IPS-18c (cell line): ENCODE measurements around the gene MAP2K1.
"Not testable (repeated sequence)": the region's sequence is repeated elsewhere in the genome, so short reads cannot be mapped to it uniquely, and the experiment has no call there.

Experiments used
- H3K4me3 ChIP-seq: 2 replicates; pipeline ENCODE4 v1.7.0; 2013; ENCODE audit warnings: low read depth, mild to moderate bottlenecking, low read length, moderate library complexity; ENCODE audit not compliant: insufficient read depth
- H3K9me3 ChIP-seq: one replicate; pipeline ENCODE4 v1.6.1; 2013; ENCODE audit warnings: mild to moderate bottlenecking, low read length, moderate library complexity; ENCODE audit not compliant: control insufficient read depth, insufficient read depth

Gene MAP2K1

DNA sequence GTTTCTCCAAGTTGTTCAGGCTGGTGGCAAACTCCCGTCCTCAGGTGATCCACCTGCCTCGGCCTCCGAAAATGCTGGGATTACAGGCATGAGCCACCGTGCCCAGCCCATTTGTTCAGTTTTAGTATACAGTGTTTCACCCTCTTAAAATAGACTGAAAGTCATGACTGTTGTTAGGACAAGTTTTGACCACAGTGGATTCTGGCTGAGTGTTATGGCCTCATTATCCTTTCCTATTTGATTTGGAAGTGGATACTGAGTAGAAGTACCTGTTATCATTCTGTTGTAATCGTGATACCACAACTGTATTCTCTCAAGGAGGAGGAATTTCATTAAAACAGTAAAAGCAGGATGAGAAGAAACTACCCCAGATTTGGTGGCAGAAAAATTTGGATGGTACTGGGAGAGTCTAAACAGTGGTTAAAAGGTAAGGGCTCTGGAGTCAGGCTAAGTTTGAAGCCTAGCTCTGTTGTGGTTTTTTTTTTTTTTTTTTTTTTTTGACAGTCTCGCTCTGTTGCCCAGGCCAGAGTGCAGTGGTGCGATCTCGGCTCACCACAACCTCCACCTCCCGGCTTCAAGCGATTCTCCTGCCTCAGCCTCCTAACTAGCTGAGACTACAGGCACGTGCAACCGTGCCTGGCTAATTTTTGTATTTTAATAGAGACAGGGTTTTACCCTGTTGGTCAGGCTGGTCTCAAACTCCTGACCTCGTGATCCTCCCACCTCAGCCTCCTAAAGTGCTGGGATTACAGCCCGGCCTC is 2.6 kb downstream of the MAP2K1 start:
- Histone ChIP-seq H3K4me3 (no peak overlapping the region), H3K9me3 (no peaks in the 10 kb centered on the region)

- Histone ChIP-seq H3K4me3 (no peak overlapping the region), H3K9me3 (peaks cover 2% of the 10 kb centered on the region)
These were observed 3.2 kb downstream of the MAP2K1 start for GRCh38 chr15:66389859-66390381.

- Histone ChIP-seq H3K4me3 (no peak overlapping the region), H3K9me3 (peaks cover 2% of the 10 kb centered on the region)
These were observed 4.0 kb downstream of the MAP2K1 start for GRCh38 chr15:66390678-66391077.

DNA sequence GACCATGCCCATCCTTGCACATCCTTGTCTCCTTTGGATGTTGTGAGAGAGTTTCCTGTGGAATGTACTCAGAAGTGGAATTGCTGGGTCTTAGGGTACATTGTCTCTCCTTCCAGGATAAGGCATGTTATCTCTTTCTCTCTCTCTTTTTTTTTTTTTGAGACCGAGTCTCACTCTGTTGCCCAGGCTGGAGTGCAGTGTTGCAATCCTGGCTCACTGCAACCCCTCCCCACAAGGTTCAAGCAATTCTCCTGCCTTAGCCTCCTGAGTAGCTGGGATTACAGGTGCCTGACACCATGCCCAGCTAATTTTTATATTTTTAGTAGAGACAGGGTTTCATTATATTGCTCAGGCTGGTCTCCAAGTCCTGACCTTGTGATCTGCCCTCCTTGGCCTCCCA is 6.3 kb downstream of the MAP2K1 start:
- H3K4me3 ChIP-seq, H3K9me3 ChIP-seq: not testable (repeated sequence)

GRCh38 chr15:66394472-66394871 is 7.8 kb downstream of the MAP2K1 start:
- Histone ChIP-seq H3K9me3 (peaks cover 2% of the 10 kb centered on the region), H3K4me3 (no peak overlapping the region)

GRCh38 chr15:66394915-66395314 is 8.2 kb downstream of the MAP2K1 start:
- peaks cover 2% of the 10 kb centered on the region for H3K9me3 ChIP-seq

DNA sequence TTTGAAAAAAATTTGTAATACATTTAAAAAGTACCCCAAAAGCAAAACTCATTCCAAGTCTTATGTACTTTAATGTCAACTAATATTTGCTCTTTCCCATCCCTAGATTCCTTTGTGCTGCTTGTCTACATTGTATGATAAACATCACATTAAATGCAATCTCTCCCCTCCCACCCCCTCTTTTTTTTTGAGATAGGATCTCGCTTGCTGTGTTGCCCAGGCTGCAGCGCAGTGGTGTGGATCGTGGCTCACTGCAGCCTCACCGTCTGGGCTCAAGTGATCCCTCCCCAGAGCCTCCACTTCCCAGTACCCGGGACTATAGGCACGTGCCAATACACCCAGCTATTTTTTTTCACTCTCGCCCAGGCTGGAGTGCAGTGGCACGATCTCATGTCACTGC is 12.6 kb downstream of the MAP2K1 start:
- H3K9me3 ChIP-seq = peaks cover 2% of the 10 kb centered on the region
- H3K4me3 ChIP-seq = no peak overlapping the region

More at GRCh38 chr15:66394915-66395314, 8.2 kb downstream of the MAP2K1 start:
- H3K4me3 ChIP-seq = no peak overlapping the region

GRCh38 chr15:66400351-66400774 is 13.7 kb downstream of the MAP2K1 start:
- Histone ChIP-seq H3K4me3 (no peak overlapping the region), H3K9me3 (no peaks in the 10 kb centered on the region)

- Histone ChIP-seq H3K4me3 (no peak overlapping the region), H3K9me3 (no peaks in the 10 kb centered on the region)
These were observed 14.7 kb downstream of the MAP2K1 start for GRCh38 chr15:66401130-66402021.

DNA sequence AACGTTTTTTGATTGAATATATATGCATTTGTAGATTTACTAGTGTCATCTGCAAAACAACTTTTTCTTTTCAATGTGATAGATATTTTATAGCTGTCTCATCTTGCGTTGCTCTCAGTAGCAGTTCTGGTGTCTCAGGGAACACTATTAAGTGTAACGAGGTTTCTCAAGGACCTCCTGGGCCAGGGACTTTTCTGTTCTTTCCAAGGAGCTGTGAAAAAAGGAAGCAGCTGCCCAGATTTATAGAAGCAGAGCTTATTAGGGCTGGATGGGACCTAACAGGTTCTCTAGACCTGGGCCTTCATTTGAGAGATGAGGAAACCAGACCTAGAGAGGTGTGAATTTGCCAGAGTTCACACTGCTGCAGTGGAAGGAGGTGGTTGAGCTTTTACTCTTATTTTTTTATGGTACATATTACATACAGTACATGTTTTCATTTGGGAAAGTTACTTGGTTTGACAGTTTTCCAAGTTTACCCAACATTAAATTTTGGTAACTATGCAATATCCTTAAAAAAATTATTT is 16.1 kb downstream of the MAP2K1 start:
- Histone ChIP-seq H3K9me3 (no peaks in the 10 kb centered on the region), H3K4me3 (no peak overlapping the region)

DNA sequence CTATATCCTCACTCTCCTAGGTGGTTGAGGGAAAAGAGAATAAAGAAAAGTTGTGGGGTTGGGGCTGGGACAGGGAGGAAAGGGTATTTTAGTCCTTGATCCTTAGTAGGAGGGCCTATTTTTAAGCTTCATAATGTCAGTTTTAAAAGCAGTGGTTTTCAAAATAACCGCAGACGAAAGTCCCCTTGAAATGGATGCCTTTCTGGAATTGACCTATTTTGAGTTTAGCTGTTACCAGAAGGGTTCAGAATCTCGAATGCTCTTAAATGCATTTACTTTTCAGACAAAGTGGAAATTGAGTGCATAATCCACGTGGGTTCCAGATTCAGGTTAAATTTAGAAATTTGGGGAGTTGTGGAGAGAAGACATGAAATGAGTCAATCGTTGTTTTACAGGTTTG is 16.6 kb downstream of the MAP2K1 start:
- H3K4me3 ChIP-seq = no peak overlapping the region
- no peaks in the 10 kb centered on the region for H3K9me3 ChIP-seq

- no peaks in the 10 kb centered on the region for H3K9me3 ChIP-seq
- no peak overlapping the region for H3K4me3 ChIP-seq
These were observed 17.4 kb downstream of the MAP2K1 start for GRCh38 chr15:66404122-66404521.

DNA sequence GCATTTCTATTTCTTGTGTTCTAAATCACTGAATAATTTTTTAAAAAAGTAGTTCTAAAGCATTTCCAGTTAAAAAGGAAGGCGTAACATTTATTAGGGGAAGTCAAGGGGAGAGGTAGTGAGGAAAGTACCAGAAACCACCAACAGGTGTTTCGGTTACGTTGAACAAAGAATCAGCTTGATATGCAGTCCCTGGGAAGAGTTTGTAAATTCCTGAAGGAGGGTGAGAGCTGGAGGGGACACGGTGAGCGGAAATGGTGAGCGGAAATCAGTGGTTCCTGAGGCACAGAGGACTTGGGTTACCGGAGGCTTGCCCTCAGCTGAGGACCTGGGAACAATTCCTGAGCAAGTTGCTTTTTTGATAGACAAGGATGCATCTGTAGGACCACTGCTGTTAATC is 17.8 kb downstream of the MAP2K1 start:
- H3K4me3 ChIP-seq = no peak overlapping the region

GRCh38 chr15:66405007-66405406 is 18.3 kb downstream of the MAP2K1 start:
- no peak overlapping the region for H3K4me3 ChIP-seq
- H3K9me3 ChIP-seq = no peaks in the 10 kb centered on the region

More for the DNA sequence above, 17.8 kb downstream of the MAP2K1 start:
- no peaks in the 10 kb centered on the region for H3K9me3 ChIP-seq

GRCh38 chr15:66405615-66406014 is 18.9 kb downstream of the MAP2K1 start:
- Histone ChIP-seq H3K4me3 (no peak overlapping the region), H3K9me3 (no peaks in the 10 kb centered on the region)

DNA sequence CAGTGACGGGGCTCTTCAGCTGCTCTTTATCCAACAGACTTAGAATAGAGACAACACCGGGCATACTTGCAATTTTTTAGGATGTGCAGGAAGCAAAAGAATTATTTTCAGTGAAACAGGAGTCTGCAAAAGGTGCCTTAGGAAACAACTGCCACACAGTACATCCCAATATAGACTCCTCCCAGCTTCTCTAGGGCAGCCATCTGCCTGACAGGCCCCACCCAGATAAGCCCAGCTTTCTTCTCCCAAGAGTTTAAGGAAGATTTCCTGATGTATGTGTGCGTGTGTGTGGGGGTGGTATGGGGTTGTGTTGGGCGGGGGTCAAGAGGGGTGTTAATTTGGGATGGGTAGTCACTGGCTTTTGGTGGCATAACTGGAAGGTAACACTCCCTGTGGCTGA is 21.5 kb downstream of the MAP2K1 start:
- H3K9me3 ChIP-seq = no peaks in the 10 kb centered on the region

DNA sequence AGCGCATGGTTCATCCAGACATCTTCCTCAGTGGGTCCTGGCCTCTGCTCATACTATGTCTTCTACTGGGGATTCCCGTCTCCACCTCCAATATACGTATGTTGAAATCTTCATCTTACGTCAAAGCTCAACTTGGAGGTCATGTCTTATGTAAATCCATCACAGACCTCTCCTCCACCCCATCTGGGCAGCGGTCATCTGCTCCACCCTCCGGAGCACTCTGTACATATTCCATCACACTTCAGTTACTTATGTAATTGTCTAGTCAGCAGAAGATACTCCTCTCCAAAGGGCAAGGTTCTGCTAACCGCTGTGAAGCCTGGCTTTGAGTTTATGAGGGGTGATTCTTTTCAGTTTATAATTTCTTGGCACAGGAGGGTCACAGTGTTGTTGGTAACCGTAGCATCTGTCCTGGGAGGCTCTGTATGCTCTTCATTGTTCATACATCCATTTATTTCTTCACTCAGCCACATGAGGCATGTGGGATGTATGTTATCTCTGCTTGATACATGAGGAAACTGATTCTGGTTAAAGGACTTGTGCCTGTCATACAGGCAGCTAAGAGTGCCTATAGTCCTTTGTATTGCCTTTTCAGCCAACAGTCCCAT is 22.1 kb downstream of the MAP2K1 start:
- Histone ChIP-seq H3K4me3 (no peak overlapping the region), H3K9me3 (no peaks in the 10 kb centered on the region)

More for the DNA sequence above, 21.5 kb downstream of the MAP2K1 start:
- no peak overlapping the region for H3K4me3 ChIP-seq
